ENCODE data around the gene PIGP. TPM values are rescaled to one million over a fixed set of nuclear protein-coding genes. Genes with fewer than 3 reads are reported as not detected.

PIGP gene
- total RNA-seq, 4 donors from 2014 or later = 6.0 to 17.5 (median 13.2) TPM

DNA sequence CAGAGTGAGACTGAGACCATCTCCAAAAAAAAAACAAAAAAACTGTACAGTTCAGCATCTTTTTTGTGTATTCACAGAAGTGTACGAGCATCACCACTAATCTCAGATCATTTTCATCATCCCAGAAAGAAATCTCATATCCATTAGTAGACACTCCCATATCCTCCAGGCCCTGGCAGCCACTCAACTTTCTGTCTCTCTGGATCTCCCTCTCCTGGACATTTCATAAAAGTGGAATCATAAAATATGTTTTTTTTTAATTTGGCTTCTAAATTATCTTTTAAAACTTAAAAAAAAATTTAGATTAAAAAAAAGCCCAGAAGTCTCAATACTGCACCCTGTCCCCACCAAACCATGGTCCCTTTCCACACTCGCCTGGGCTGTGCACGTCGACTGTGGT lies 44.3 kb downstream of the PIGP start:
- TF ChIP-seq POLR2A (IDR thresholded peaks at IDR 0.05) (no peak), CTCF (IDR thresholded peaks at IDR 0.05) (no peak)
- 69 to 72% methylated on average over 4 of the region's 4 CpGs for WGBS, 2 donors
- H3K4me3 ChIP-seq (ENCODE audit: low read depth, poor library complexity, severe bottlenecking) = no peak overlapping the region
- intact Hi-C loops (cut with DNase I; ENCODE audit: low total_unique reads) = no loop called here
- DNase-seq (ENCODE audit: low spot score in 2 of 2) = no peak

GRCh38 chr21:37026499-37026898 lies 46.4 kb downstream of the PIGP start:
- intact Hi-C loops (cut with DNase I; ENCODE audit: low total_unique reads) = no loop called here
- 30% methylated on average over 4 of the region's 4 CpGs for WGBS, 2 donors
- no peak for TF ChIP-seq POLR2A (IDR thresholded peaks at IDR 0.05)
- no peak for DNase-seq (ENCODE audit: low spot score in 2 of 2)
- H3K4me3 ChIP-seq (ENCODE audit: low read depth, poor library complexity, severe bottlenecking) = no peak overlapping the region

DNA sequence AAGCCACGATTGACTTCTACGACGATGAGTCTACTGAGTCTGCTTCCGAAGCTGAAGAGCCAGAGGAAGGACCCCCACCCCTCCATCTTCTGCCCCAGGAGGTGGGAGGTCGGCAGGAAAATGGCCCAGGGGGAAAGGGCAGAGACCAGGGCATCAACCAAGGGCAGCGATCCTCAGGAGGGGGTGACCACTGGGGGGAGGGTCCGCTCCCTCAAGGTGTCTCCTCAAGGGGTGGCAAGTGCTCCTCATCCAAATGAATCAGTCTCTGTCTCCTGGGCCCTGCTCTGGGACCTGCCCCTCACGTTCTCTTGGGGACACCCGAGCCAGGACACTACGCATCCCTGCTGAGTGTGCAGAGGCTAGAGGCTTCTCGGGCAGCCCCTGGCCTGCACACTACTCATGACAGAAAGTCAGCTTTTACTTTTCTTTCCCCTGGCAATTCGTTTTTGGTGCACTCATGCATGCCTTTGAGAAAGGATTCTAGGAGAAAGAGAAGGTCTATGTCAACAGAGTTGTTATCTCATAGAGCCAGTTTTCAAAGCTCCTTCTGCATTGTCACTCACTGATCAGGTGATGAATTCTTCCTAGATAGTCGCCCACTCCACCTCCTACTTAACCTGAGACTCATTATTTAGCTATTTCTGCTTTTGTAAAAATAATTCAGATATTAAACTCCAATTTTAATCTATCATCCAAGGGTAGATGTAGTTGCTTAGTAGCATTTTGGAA lies 54.8 kb downstream of the PIGP start:
- H3K4me3 ChIP-seq (ENCODE audit: low read depth, poor library complexity, severe bottlenecking) = no peak overlapping the region
- whole genome bisulfite sequencing, 2 donors = 83 to 84% methylated on average over 11 to 13 of the region's 13 CpGs
- peak in 1 of 2 donors; percentile 72 for DNase-seq (ENCODE audit: low spot score in 2 of 2)
- no peak for TF ChIP-seq POLR2A (IDR thresholded peaks at IDR 0.05)
- no peak for TF ChIP-seq CTCF (IDR thresholded peaks at IDR 0.05)
- intact Hi-C loops (cut with DNase I; ENCODE audit: low total_unique reads) = loop anchor here (10.0 kb wide), 1 partner anchor 513 kb away; no protein-coding TSS in a partner anchor

Other genes with a start within 250 kb of the PIGP start
- gene HLCS, start 106.4 kb downstream of the PIGP start, total RNA-seq = 10 to 100 TPM in 2 of 4 donors, 1 to 10 TPM in 2; 3.1 to 19.4 (median 8.9) TPM
- gene RIPPLY3, start 66.4 kb downstream of the PIGP start, total RNA-seq = not detected
- gene TTC3, start 183 bp upstream of the PIGP start, total RNA-seq = 100 to 1,000 TPM in 1 of 4 donors, 10 to 100 TPM in 3; 77.6 to 111 (median 92.0) TPM
- gene VPS26C, start 194.3 kb upstream of the PIGP start, total RNA-seq = 10 to 100 TPM; 40.8 to 69.9 (median 49.2) TPM

Data from lower leg skin (tissue), 4 donors.